Left ventricle myocardium inferior (tissue), 1 donor: Measurements from ENCODE around the gene GDF7. TPM values are rescaled to one million over a fixed set of nuclear protein-coding genes. Genes with fewer than 3 reads are reported as not detected.

Source experiments
- DNase-seq: peaks from one replicate; pipeline ENCODE4 v3.0.0-alpha.2; 2020
- H3K27ac ChIP-seq: fragments of 200-600 bp; replicated peaks from 2 replicates; pipeline ENCODE4 v1.8.0; 2021
- H3K27me3 ChIP-seq: fragments of 200-600 bp; 2 replicates; pipeline ENCODE4 v1.8.0; 2021; ENCODE audit warnings: low read depth
- H3K36me3 ChIP-seq: fragments of 200-600 bp; 2 replicates; pipeline ENCODE4 v1.8.0; 2021
- H3K4me1 ChIP-seq: fragments of 200-600 bp; 2 replicates; pipeline ENCODE4 v1.8.0; 2021
- H3K4me3 ChIP-seq: fragments of 200-600 bp; 2 replicates; pipeline ENCODE4 v1.8.0; 2021; ENCODE audit warnings: mild to moderate bottlenecking, moderate library complexity
- H3K9me3 ChIP-seq: fragments of 200-600 bp; replicated peaks from 2 replicates; pipeline ENCODE4 v1.8.0; 2021
- intact Hi-C: fragments of 100-400 bp; cut with micrococcal nuclease; formaldehyde crosslinking; loops from one replicate; pipeline ENCODE4 v1.11.0; 2022
- total RNA-seq: library from RNA; stranded (reverse); fragmentation: NEBNext Ultra II Directional; extraction: Animal tissue kit (Norgen Biotek cat#: 25700); gene quantifications from one replicate; pipeline ENCODE4 v1.2.1, GENCODE V29; 2021
- TF ChIP-seq, protein P1 (sequence below): fragments of 200-600 bp; IDR thresholded peaks from 2 replicates; pipeline ENCODE4 v1.8.0; 2021; ENCODE audit warnings: antibody characterized with exemption, mild to moderate bottlenecking, borderline replicate concordance
- donor health status: DM: no; HTN: yes; CAD: no; lungs with severe emphysema.

The GDF7 gene
- total RNA-seq, 1 donor from 2014 or later = 0.58 TPM

DNA sequence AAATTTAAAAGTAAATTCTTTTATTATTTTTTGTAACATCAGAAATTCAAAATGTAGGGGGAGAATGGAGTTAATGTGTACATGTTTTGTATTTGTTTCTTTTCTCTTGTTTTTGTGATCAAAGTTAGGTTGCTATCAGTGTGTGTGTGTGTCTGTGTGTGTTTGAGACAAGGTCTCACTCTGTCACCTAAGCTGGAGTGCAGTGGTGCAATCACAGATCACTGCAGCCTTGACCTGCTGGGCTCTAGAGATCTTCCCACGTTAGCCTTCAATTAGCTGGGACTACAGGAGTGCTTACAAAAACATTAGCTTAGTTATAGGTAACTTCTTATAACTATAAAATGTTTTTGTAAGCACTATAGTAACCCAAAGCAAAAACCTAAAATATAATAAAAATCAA lies 50.7 kb downstream of the GDF7 start:
- Histone ChIP-seq H3K4me1 (no peaks in the 10 kb centered on the region), H3K36me3 (peaks cover 6% of the 10 kb centered on the region), H3K4me3 (no peak overlapping the region), H3K27ac (no peak overlapping the region), H3K27me3 (no peaks in the 10 kb centered on the region), H3K9me3 (peaks cover 40% of the 10 kb centered on the region)
- DNase-seq = no peak
- TF ChIP-seq, protein P1, sequence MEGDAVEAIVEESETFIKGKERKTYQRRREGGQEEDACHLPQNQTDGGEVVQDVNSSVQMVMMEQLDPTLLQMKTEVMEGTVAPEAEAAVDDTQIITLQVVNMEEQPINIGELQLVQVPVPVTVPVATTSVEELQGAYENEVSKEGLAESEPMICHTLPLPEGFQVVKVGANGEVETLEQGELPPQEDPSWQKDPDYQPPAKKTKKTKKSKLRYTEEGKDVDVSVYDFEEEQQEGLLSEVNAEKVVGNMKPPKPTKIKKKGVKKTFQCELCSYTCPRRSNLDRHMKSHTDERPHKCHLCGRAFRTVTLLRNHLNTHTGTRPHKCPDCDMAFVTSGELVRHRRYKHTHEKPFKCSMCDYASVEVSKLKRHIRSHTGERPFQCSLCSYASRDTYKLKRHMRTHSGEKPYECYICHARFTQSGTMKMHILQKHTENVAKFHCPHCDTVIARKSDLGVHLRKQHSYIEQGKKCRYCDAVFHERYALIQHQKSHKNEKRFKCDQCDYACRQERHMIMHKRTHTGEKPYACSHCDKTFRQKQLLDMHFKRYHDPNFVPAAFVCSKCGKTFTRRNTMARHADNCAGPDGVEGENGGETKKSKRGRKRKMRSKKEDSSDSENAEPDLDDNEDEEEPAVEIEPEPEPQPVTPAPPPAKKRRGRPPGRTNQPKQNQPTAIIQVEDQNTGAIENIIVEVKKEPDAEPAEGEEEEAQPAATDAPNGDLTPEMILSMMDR = no peak
- intact Hi-C loops = no loop called here

DNA sequence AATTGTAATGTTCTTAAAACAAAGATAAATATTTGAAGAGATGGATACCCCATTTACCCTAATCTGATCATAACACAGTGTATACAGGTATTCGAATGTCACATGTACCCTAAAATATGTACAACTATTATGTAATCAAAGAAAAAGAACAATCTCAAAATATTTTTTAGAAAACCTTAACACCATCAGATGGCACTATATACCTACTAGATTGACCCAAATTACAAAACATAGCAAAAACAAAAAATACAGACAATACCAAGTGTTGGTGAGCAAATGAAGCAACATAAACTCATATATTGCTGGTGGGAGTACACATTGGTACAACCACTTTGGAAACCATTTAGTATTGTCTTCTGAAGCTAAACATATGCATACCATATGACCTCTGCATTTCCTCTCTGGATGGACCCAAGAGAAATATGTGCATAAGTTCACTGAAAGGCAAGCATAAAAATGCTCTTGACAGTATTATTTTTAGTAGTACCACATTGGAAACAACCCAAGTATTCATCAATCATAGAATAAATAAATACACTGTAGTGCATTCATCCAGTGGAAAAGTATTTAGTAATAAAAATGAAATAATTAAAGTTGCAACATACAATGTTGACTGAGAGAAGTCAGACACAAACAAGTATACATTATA lies 55.8 kb downstream of the GDF7 start:
- Histone ChIP-seq H3K9me3 (peaks cover 27% of the 10 kb centered on the region), H3K4me1 (peaks cover 4% of the 10 kb centered on the region), H3K27me3 (no peaks in the 10 kb centered on the region), H3K36me3 (peaks cover 2% of the 10 kb centered on the region), H3K4me3 (no peak overlapping the region), H3K27ac (no peak overlapping the region)
- TF ChIP-seq, protein P1 = no peak
- intact Hi-C loops = no loop called here
- no peak for DNase-seq

DNA sequence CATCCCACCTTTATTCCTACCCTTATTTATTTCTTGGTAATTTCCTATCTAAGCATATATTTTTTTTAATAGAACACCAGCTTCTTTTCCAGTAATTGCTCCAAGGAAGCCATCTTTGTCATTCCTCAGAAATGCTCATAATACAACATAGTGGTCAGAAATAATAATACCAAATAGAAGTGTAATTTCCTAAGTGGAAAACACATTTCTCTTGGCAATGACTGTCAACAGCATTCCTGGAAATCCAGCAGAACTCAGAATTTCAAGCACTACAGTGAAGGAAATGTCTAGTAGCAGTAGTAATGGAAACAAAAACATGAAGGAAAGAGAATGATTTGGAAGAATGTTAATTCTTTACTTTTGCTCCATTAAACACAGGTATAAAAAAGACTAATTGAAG lies 56.6 kb downstream of the GDF7 start:
- intact Hi-C loops = no loop called here
- DNase-seq = no peak
- Histone ChIP-seq H3K27me3 (no peaks in the 10 kb centered on the region), H3K4me3 (no peak overlapping the region), H3K36me3 (no peaks in the 10 kb centered on the region), H3K27ac (no peak overlapping the region), H3K9me3 (peaks cover 19% of the 10 kb centered on the region), H3K4me1 (peaks cover 6% of the 10 kb centered on the region)
- TF ChIP-seq, protein P1 = no peak

DNA sequence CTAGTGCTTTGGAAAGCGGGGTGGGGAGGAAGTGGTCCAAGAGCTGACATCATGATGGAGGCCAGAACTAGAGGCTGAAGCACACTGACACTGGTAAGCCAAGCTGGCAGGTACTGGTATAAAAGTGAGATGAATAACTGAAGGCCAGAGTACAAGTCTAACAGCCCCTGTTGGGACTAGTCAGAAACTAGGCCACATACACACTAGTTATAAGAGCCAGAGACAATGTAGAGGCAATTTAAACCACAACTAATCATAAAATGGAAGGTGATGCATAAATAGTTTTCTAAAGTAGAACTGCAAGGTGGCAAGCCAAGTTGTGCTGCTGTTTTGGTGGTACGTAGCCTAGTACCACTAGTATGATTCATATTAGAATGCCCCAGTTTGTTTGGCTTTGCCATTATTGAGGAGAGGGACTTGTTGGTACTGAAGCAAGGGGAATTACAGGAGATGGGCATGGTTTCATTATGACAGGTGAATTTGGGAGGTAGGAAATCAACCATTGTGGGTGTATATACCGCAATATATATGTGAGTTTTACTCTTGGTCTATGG lies 57.6 kb downstream of the GDF7 start:
- intact Hi-C loops = no loop called here
- DNase-seq = no peak
- H3K27ac ChIP-seq = no peak overlapping the region
- no peak overlapping the region for H3K4me3 ChIP-seq
- peaks cover 6% of the 10 kb centered on the region for H3K4me1 ChIP-seq
- H3K36me3 ChIP-seq = no peaks in the 10 kb centered on the region
- H3K9me3 ChIP-seq = peaks cover 11% of the 10 kb centered on the region
- TF ChIP-seq, protein P1 = no peak
- no peaks in the 10 kb centered on the region for H3K27me3 ChIP-seq

DNA sequence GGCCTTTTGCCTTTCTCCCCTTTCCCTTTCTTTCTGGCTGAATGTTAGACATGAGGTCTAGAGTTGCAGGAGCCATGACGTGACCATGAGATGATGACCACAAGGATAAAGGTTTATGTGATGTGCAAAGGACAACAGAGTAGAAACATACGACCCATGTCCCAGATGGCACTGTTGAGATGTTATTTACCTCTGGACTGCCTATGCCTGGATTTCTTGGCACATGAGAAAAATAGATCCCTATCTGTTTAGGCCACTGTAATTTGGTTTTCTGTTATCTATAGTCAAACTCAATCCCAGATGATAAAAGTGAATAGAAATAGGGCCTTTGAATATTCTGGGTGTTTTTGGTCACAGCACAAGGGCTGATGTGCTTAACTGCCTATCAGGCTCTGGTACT lies 58.8 kb downstream of the GDF7 start:
- Histone ChIP-seq H3K36me3 (no peaks in the 10 kb centered on the region), H3K27ac (no peak overlapping the region), H3K9me3 (no peaks in the 10 kb centered on the region), H3K27me3 (no peaks in the 10 kb centered on the region), H3K4me3 (no peak overlapping the region), H3K4me1 (peaks cover 6% of the 10 kb centered on the region)
- intact Hi-C loops = no loop called here
- TF ChIP-seq, protein P1 = no peak
- DNase-seq = no peak
